Measurements from ENCODE around the gene POU3F3.

GRCh38 chr2:104870100-104870975 is 16.4 kb downstream of the POU3F3 start:
- TF ChIP-seq CTCF (conservative IDR thresholded peaks at IDR 0.05 in 1 of 2, IDR thresholded peaks at IDR 0.05 in 1 of 2; ENCODE audit: extremely low read depth in 1 of 2, insufficient read depth in 1 of 2, low read depth in 1 of 2, low read length in 2 of 2) (no peak), EZH2 (IDR thresholded peaks at IDR 0.05; ENCODE audit: borderline replicate concordance, low read length) (no peak)

Measured in mammary epithelial cell (primary cell).